ENCODE data around the gene SRSF5. TPM values are rescaled to one million over a fixed set of nuclear protein-coding genes. Genes with fewer than 3 reads are reported as not detected.

Gene SRSF5
- total RNA-seq, 1 donor from 2014 or later = 386 TPM

- H3K4me1 ChIP-seq = peaks cover 42% of the 10 kb centered on the region
- peaks cover 4 to 80% of the 10 kb centered on the region in 2 donors for H3K36me3 ChIP-seq
- DNase-seq (ENCODE audit: extremely low spot score in 2 of 2) = no peak
- H3K4me3 ChIP-seq = no peak overlapping the region
- no peaks in the 10 kb centered on the region for H3K27me3 ChIP-seq
- no peaks in the 10 kb centered on the region for H3K9me3 ChIP-seq
- H3K27ac ChIP-seq = no peak overlapping the region
- intact Hi-C loops (cut with DNase I) = no loop called here
- TF ChIP-seq, protein P1, sequence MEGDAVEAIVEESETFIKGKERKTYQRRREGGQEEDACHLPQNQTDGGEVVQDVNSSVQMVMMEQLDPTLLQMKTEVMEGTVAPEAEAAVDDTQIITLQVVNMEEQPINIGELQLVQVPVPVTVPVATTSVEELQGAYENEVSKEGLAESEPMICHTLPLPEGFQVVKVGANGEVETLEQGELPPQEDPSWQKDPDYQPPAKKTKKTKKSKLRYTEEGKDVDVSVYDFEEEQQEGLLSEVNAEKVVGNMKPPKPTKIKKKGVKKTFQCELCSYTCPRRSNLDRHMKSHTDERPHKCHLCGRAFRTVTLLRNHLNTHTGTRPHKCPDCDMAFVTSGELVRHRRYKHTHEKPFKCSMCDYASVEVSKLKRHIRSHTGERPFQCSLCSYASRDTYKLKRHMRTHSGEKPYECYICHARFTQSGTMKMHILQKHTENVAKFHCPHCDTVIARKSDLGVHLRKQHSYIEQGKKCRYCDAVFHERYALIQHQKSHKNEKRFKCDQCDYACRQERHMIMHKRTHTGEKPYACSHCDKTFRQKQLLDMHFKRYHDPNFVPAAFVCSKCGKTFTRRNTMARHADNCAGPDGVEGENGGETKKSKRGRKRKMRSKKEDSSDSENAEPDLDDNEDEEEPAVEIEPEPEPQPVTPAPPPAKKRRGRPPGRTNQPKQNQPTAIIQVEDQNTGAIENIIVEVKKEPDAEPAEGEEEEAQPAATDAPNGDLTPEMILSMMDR (IDR thresholded peaks at IDR 0.05) = no peak
- no peak for TF ChIP-seq POLR2A (IDR thresholded peaks at IDR 0.05)
Measured at GRCh38 chr14:69775012-69775411, 8.1 kb downstream of the SRSF5 start.

- TF ChIP-seq, protein P1 (IDR thresholded peaks at IDR 0.05) = no peak
- TF ChIP-seq POLR2AphosphoS5 (IDR thresholded peaks at IDR 0.05; ENCODE audit: insufficient read depth in 1 of 2, low read depth in 1 of 2) = no peak
- TF ChIP-seq POLR2A (IDR thresholded peaks at IDR 0.05) = no peak
- H3K4me3 ChIP-seq = no peak overlapping the region
- H3K27me3 ChIP-seq = no peaks in the 10 kb centered on the region
- peaks cover 3 to 66% of the 10 kb centered on the region in 2 donors for H3K36me3 ChIP-seq
- intact Hi-C loops (cut with DNase I) = no loop called here
- H3K9me3 ChIP-seq = no peaks in the 10 kb centered on the region
- peaks cover 23% of the 10 kb centered on the region for H3K4me1 ChIP-seq
- no peak for DNase-seq (ENCODE audit: extremely low spot score in 2 of 2)
- no peak overlapping the region for H3K27ac ChIP-seq
Measured at GRCh38 chr14:69776875-69777453, 10.0 kb downstream of the SRSF5 start.

DNA sequence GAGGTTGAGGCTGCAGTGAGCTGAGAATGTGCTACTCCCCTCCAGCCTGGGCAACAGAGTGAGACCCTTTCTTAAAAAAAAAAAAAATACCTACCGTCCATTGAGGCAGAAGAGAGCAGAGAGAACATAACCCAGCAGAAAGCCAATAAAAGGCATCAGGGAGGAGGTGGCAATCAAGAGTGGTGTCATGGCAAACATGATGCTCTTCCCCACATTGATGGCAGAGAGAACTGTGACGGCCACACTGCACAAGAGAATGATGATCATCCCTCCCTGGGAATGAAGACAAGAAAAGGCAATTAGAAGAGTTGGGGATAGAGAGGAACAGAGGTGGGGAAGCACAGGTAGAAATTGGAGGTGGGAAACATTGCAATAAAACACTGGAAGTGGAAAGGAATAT lies 12.1 kb downstream of the SRSF5 start:
- no peaks in the 10 kb centered on the region for H3K9me3 ChIP-seq
- no peak overlapping the region for H3K27ac ChIP-seq
- no peak overlapping the region for H3K4me3 ChIP-seq
- H3K36me3 ChIP-seq = peaks cover 0 to 45% of the 10 kb centered on the region in 2 donors
- H3K4me1 ChIP-seq = peaks cover 14% of the 10 kb centered on the region
- TF ChIP-seq, protein P1 (IDR thresholded peaks at IDR 0.05) = no peak
- no peak for TF ChIP-seq POLR2A (IDR thresholded peaks at IDR 0.05)
- TF ChIP-seq POLR2AphosphoS5 (IDR thresholded peaks at IDR 0.05; ENCODE audit: insufficient read depth in 1 of 2, low read depth in 1 of 2) = no peak
- no peak for DNase-seq (ENCODE audit: extremely low spot score in 2 of 2)
- H3K27me3 ChIP-seq = no peaks in the 10 kb centered on the region
- intact Hi-C loops (cut with DNase I) = no loop called here

- TF ChIP-seq, protein P1 (IDR thresholded peaks at IDR 0.05) = no peak
- no peak for TF ChIP-seq POLR2AphosphoS5 (IDR thresholded peaks at IDR 0.05; ENCODE audit: insufficient read depth in 1 of 2, low read depth in 1 of 2)
- no peak for TF ChIP-seq POLR2A (IDR thresholded peaks at IDR 0.05)
- Histone ChIP-seq H3K4me1 (peaks cover 5% of the 10 kb centered on the region), H3K4me3 (no peak overlapping the region), H3K36me3 (peaks cover 0 to 35% of the 10 kb centered on the region in 2 donors), H3K27me3 (no peaks in the 10 kb centered on the region), H3K9me3 (no peaks in the 10 kb centered on the region), H3K27ac (no peak overlapping the region)
- intact Hi-C loops (cut with DNase I) = no loop called here
- no peak for DNase-seq (ENCODE audit: extremely low spot score in 2 of 2)
Measured at GRCh38 chr14:69780092-69780491, 13.2 kb downstream of the SRSF5 start.

- no peak for DNase-seq (ENCODE audit: extremely low spot score in 2 of 2)
- Histone ChIP-seq H3K4me1 (no peaks in the 10 kb centered on the region), H3K36me3 (peaks cover 0 to 33% of the 10 kb centered on the region in 2 donors), H3K9me3 (no peaks in the 10 kb centered on the region), H3K27me3 (no peaks in the 10 kb centered on the region), H3K27ac (no peak overlapping the region), H3K4me3 (no peak overlapping the region)
- intact Hi-C loops (cut with DNase I) = no loop called here
- TF ChIP-seq, protein P1 (IDR thresholded peaks at IDR 0.05) = no peak
- TF ChIP-seq POLR2AphosphoS5 (IDR thresholded peaks at IDR 0.05; ENCODE audit: insufficient read depth in 1 of 2, low read depth in 1 of 2) (no peak), POLR2A (IDR thresholded peaks at IDR 0.05) (no peak)
Measured at GRCh38 chr14:69780952-69781351, 14.0 kb downstream of the SRSF5 start.

All from vagina (tissue), 2 donors.